AG04450 (cell line): ENCODE measurements around the gene APBA2. TPM values are rescaled to one million over a fixed set of nuclear protein-coding genes. Genes with fewer than 3 reads are reported as not detected.

Source experiments
- CTCF ChIA-PET: fragments of 300-600, 350-600 bp; formaldehyde crosslinking; extraction: SDS; loops from one replicate; lab custom pipeline; 2022; ENCODE audit warnings: antibody characterized with exemption, inconsistent platforms; lab: Charles Lee
- POLR2A ChIA-PET: fragments of 350-600 bp; formaldehyde crosslinking; extraction: SDS; loops from one replicate; lab custom pipeline; 2021; ENCODE audit warnings: antibody characterized with exemption, inconsistent platforms; lab: Yijun Ruan, JAX
- DNase-seq: peaks from one replicate; pipeline ENCODE4 v3.0.0-alpha.2; 2011; ENCODE audit warnings: low read depth, low spot score
- H3K27ac ChIP-seq: one replicate; pipeline ENCODE4 v1.5.1; 2012; ENCODE audit warnings: low read depth, low read length, control low read depth
- H3K27me3 ChIP-seq: one replicate; pipeline ENCODE4 v1.6.0; 2012; ENCODE audit warnings: low read length; ENCODE audit not compliant: control insufficient read depth, insufficient read depth
- H3K4me3 ChIP-seq: 2 replicates; pipeline ENCODE4 v1.5.1; 2011; ENCODE audit warnings: mild to moderate bottlenecking, low read depth, low read length, control low read depth
- H3K9me3 ChIP-seq: 2 replicates; pipeline ENCODE4 v1.5.1; 2012; ENCODE audit warnings: low read length; ENCODE audit not compliant: control insufficient read depth, insufficient read depth
- polyA plus RNA-seq: library from polyadenylated mRNA; depleted of rRNA; stranded (reverse); fragments of >200 nt; gene quantifications from 2 replicates; pipeline ENCODE4 v1.2.3, GENCODE V29; 2011
- TF ChIP-seq, protein P1 (sequence below): IDR thresholded peaks from 2 replicates; pipeline ENCODE4 v1.5.1; 2011; ENCODE audit warnings: low read depth, low read length, control low read depth, inconsistent platforms

APBA2 gene
- polyA plus RNA-seq, 1 experiment: 18.9 TPM

DNA sequence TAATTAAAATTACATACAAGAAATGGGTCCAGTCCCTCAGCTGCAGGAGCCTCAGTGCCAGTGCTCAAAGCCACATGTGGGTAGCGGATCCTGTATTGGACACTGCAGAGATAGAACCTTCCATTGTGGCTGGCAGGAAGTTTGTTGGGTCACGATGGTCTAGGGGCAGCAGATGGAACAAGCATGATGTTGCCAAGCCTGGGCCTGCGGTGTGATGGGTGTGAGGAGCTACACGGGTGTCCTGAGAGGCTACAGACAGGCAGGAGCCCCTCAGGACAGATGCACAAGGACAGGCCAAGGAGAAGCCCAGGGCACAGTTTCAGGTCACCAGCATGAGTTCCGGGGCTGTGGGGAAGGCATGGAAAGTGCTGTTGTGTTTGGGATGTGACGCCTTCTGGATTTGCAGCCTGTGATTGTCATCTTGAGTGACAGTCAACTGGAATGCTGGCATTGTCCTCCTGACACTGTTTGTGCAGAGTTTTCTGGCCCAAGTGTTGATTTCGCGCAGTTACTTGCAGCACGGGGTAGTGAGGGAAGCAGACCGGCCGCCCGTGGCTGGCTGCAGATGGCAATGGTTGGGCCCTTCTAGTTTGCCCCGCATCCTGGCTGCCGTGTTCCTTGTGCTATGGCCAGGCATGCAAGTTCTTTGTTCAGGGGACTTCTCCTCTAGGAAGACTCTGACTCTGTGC is 206.7 kb downstream of the APBA2 start:
- no peak for DNase-seq
- ChIA-PET CTCF (interaction anchor here (8.3 kb wide), 1 partner anchor 10 kb away, joined by 62 read pairs; no protein-coding TSS in a partner anchor), POLR2A (no interaction called here)
- H3K4me3 ChIP-seq: no peak overlapping the region
- TF ChIP-seq, protein P1, sequence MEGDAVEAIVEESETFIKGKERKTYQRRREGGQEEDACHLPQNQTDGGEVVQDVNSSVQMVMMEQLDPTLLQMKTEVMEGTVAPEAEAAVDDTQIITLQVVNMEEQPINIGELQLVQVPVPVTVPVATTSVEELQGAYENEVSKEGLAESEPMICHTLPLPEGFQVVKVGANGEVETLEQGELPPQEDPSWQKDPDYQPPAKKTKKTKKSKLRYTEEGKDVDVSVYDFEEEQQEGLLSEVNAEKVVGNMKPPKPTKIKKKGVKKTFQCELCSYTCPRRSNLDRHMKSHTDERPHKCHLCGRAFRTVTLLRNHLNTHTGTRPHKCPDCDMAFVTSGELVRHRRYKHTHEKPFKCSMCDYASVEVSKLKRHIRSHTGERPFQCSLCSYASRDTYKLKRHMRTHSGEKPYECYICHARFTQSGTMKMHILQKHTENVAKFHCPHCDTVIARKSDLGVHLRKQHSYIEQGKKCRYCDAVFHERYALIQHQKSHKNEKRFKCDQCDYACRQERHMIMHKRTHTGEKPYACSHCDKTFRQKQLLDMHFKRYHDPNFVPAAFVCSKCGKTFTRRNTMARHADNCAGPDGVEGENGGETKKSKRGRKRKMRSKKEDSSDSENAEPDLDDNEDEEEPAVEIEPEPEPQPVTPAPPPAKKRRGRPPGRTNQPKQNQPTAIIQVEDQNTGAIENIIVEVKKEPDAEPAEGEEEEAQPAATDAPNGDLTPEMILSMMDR: no peak
- no peaks in the 10 kb centered on the region; the same call in 1 of the 2 replicates for H3K9me3 ChIP-seq
- H3K27ac ChIP-seq: no peak overlapping the region
- H3K27me3 ChIP-seq: no peaks in the 10 kb centered on the region

DNA sequence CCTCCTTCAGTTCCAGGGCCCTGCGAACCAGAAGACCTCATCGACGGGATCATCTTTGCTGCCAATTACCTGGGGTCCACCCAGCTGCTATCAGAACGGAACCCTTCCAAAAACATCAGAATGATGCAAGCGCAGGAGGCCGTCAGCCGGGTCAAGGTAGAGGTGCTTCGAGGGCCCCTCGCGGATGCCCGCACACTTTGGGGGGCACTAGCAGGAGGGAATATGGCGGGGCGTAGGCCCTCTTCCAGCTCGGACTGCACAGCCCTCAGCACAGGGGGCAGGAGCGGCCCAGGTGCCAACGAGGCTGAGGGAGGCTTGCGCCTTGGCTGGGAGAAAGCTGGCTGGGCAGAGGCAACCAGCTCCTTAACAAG is 207.3 kb downstream of the APBA2 start:
- TF ChIP-seq, protein P1: no peak
- Histone ChIP-seq H3K4me3 (no peak overlapping the region), H3K9me3 (no peaks in the 10 kb centered on the region; the same call in 1 of the 2 replicates), H3K27me3 (no peaks in the 10 kb centered on the region), H3K27ac (no peak overlapping the region)
- POLR2A ChIA-PET: no interaction called here
- CTCF ChIA-PET: interaction anchor here (8.3 kb wide), 1 partner anchor 10 kb away, joined by 62 read pairs; no protein-coding TSS in a partner anchor
- DNase-seq: no peak

- no peak for DNase-seq
- Histone ChIP-seq H3K27ac (no peak overlapping the region), H3K9me3 (no peaks in the 10 kb centered on the region; the same call in 1 of the 2 replicates), H3K27me3 (no peaks in the 10 kb centered on the region), H3K4me3 (no peak overlapping the region)
- ChIA-PET CTCF (interaction anchor here (8.3 kb wide), 1 partner anchor 9 kb away, joined by 62 read pairs; no protein-coding TSS in a partner anchor), POLR2A (no interaction called here)
- TF ChIP-seq, protein P1: no peak
Measured at GRCh38 chr15:29093696-29094343, 208.0 kb downstream of the APBA2 start.

- POLR2A ChIA-PET: no interaction called here
- Histone ChIP-seq H3K27me3 (no peaks in the 10 kb centered on the region), H3K4me3 (no peak overlapping the region), H3K27ac (no peak overlapping the region), H3K9me3 (no peaks in the 10 kb centered on the region; the same call in 1 of the 2 replicates)
- CTCF ChIA-PET: interaction anchor here (8.3 kb wide), 1 partner anchor 8 kb away, joined by 62 read pairs; no protein-coding TSS in a partner anchor
- no peak for DNase-seq
- TF ChIP-seq, protein P1: no peak
Measured at GRCh38 chr15:29094711-29095110, 208.9 kb downstream of the APBA2 start.

DNA sequence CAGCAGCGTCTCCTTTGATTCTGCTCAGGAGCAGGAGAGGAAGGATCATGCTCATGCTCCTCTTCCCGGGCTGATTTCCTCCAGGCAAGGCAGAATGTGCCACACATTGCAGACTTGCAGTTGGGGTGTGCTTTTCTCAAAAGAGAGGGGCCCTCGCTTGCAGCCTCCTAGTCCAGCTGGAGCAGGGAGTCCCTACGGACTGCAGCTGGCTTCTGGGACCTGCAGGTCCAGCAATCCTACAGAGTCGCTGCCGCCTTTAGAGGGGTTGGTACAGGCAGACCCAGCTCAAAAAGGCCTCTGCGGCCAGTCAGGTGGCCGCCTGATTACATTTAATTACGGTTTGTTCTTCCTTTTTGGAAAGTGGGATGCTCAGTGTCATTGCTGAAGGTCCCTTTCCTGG is 210.0 kb downstream of the APBA2 start:
- H3K4me3 ChIP-seq: no peak overlapping the region

More for the DNA sequence above, 210.0 kb downstream of the APBA2 start:
- H3K27ac ChIP-seq: no peak overlapping the region
- TF ChIP-seq, protein P1: no peak
- DNase-seq: no peak
- CTCF ChIA-PET: no interaction called here
- no peaks in the 10 kb centered on the region for H3K27me3 ChIP-seq
- POLR2A ChIA-PET: no interaction called here
- no peaks in the 10 kb centered on the region for H3K9me3 ChIP-seq
